ENCODE measurements around the gene ARHGEF18. TPM values are rescaled to one million over a fixed set of nuclear protein-coding genes. Genes with fewer than 3 reads are reported as not detected.

The ARHGEF18 gene
- total RNA-seq, 1 donor = 21.2 TPM

- no peak for TF ChIP-seq CTCF (IDR thresholded peaks at IDR 0.05; ENCODE audit: insufficient read depth, low read length)
- DNase-seq (ENCODE audit: low read depth) = no peak
- H3K4me3 ChIP-seq (ENCODE audit: low read depth, low read length) = peak overlapping the region; percentile 96
Observed at GRCh38 chr19:7393939-7394730, 45.4 kb downstream of the ARHGEF18 start.

- H3K4me3 ChIP-seq (ENCODE audit: low read depth, low read length) = peak overlapping the region; percentile 96
- peak; percentile 7 for TF ChIP-seq CTCF (IDR thresholded peaks at IDR 0.05; ENCODE audit: insufficient read depth, low read length)
- DNase-seq (ENCODE audit: low read depth) = peak; percentile 87
Observed at GRCh38 chr19:7394731-7395359, 46.1 kb downstream of the ARHGEF18 start.

GRCh38 chr19:7395360-7396066 is 46.8 kb downstream of the ARHGEF18 start:
- peak; percentile 22 for DNase-seq (ENCODE audit: low read depth)
- TF ChIP-seq CTCF (IDR thresholded peaks at IDR 0.05; ENCODE audit: insufficient read depth, low read length) = no peak
- peak overlapping the region; percentile 96 for H3K4me3 ChIP-seq (ENCODE audit: low read depth, low read length)

- no peak overlapping the region for H3K4me3 ChIP-seq (ENCODE audit: low read depth, low read length)
- TF ChIP-seq CTCF (IDR thresholded peaks at IDR 0.05; ENCODE audit: insufficient read depth, low read length) = no peak
- peak; percentile 33 for DNase-seq (ENCODE audit: low read depth)
Observed at GRCh38 chr19:7397687-7398086, 49.0 kb downstream of the ARHGEF18 start.

Other genes starting within 250 kb of the ARHGEF18 start
- 13.2 and 30.3 TPM in 2 replicates for gene INSR, start 54.5 kb upstream of the ARHGEF18 start, total RNA-seq (ENCODE audit: low replicate concordance)
- 1.6 and 5.4 TPM in 2 replicates for gene PEX11G, start 140.1 kb downstream of the ARHGEF18 start, total RNA-seq (ENCODE audit: low replicate concordance)
- gene ZNF358, start 167.2 kb downstream of the ARHGEF18 start, total RNA-seq (ENCODE audit: low replicate concordance) = 33.9 and 113 TPM in 2 replicates
- gene MCOLN1, start 173.7 kb downstream of the ARHGEF18 start, total RNA-seq (ENCODE audit: low replicate concordance) = 12.0 and 17.3 TPM in 2 replicates
- 67.8 and 123 TPM in 2 replicates for gene PNPLA6, start 186.8 kb downstream of the ARHGEF18 start, total RNA-seq (ENCODE audit: low replicate concordance)
- not detected in 2 replicates for gene CAMSAP3, start 246.9 kb downstream of the ARHGEF18 start, total RNA-seq (ENCODE audit: low replicate concordance)